KMS-11 (cell line): ENCODE results near the gene FABP6.
"Not testable (repeated sequence)": the region's sequence is repeated elsewhere in the genome, so short reads cannot be mapped to it uniquely, and the experiment has no call there.

Source experiments
- H2AFZ ChIP-seq: fragments of 200-600 bp; sonication (generic); 2 replicates; pipeline ENCODE4 v1.6.1; 2016; ENCODE audit warnings: antibody characterized with exemption, mixed run types, low read depth
- H3K27ac ChIP-seq: fragments of 200-600 bp; sonication (generic); 2 replicates; pipeline ENCODE4 v1.6.1; 2016; ENCODE audit warnings: mild to moderate bottlenecking, mixed run types
- H3K27me3 ChIP-seq: fragments of 200-600 bp; sonication (generic); 2 replicates; pipeline ENCODE4 v1.6.1; 2017; ENCODE audit warnings: mild to moderate bottlenecking, low read depth, mixed run types, moderate library complexity; ENCODE audit not compliant: insufficient read depth
- H3K36me3 ChIP-seq: fragments of 200-600 bp; sonication (generic); 2 replicates; pipeline ENCODE4 v1.6.1; 2017; ENCODE audit warnings: mild to moderate bottlenecking, mixed run types; ENCODE audit not compliant: insufficient read depth
- H3K4me1 ChIP-seq: fragments of 200-600 bp; sonication (generic); 2 replicates; pipeline ENCODE4 v1.6.1; 2016; ENCODE audit warnings: mild to moderate bottlenecking, low read depth, mixed run types; ENCODE audit not compliant: poor library complexity, severe bottlenecking
- H3K4me2 ChIP-seq: fragments of 200-600 bp; sonication (generic); 2 replicates; pipeline ENCODE4 v1.7.0; 2016; ENCODE audit warnings: mild to moderate bottlenecking, mixed run types
- H3K4me3 ChIP-seq: fragments of 200-600 bp; sonication (generic); IDR thresholded peaks from 2 replicates; pipeline ENCODE4 v1.6.1; 2017; ENCODE audit warnings: low read depth, low read length, mixed read lengths; ENCODE audit not compliant: insufficient read depth
- H3K79me2 ChIP-seq: fragments of 200-600 bp; sonication (generic); 2 replicates; pipeline ENCODE4 v1.6.1; 2016; ENCODE audit warnings: low read depth, mixed run types; ENCODE audit not compliant: insufficient read depth
- H3K9ac ChIP-seq: fragments of 200-600 bp; sonication (generic); 2 replicates; pipeline ENCODE4 v1.6.1; 2016; ENCODE audit warnings: mild to moderate bottlenecking, mixed run types
- H4K20me1 ChIP-seq: fragments of 200-600 bp; sonication (generic); 2 replicates; pipeline ENCODE4 v1.6.1; 2016; ENCODE audit warnings: mild to moderate bottlenecking, mixed run types; ENCODE audit not compliant: insufficient read depth
- TF ChIP-seq, protein P1 (sequence below): fragments of 200-600 bp; sonication (generic); conservative IDR thresholded peaks from 2 replicates; pipeline ENCODE4 v1.6.1; 2017; ENCODE audit warnings: low read depth, mild to moderate bottlenecking, antibody characterized with exemption, low read length, moderate library complexity, mixed read lengths

The FABP6 gene

DNA sequence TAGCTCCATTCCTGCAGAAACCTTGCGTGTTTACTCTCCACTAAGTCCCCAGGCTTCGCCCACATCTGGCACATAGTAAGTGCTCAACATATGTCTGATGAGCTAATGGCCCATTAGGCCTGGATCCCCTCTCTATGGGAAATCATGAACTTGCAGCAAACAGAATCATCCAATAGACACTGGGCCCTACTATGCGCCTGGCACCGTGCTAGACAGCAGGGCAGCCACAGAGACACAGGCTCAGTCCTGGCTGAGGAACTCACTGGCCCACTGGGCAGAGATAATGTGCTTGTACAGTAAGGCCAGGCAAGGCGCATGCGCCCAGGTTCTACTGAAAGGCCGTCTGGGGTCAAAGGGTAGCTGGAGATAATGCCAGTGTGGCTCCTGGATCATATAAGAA lies 36.9 kb upstream of the FABP6 start:
- H4K20me1 ChIP-seq, result no peaks in the 10 kb centered on the region
- no peak overlapping the region for H3K4me2 ChIP-seq
- H3K4me1 ChIP-seq, result no peaks in the 10 kb centered on the region
- TF ChIP-seq, protein P1, sequence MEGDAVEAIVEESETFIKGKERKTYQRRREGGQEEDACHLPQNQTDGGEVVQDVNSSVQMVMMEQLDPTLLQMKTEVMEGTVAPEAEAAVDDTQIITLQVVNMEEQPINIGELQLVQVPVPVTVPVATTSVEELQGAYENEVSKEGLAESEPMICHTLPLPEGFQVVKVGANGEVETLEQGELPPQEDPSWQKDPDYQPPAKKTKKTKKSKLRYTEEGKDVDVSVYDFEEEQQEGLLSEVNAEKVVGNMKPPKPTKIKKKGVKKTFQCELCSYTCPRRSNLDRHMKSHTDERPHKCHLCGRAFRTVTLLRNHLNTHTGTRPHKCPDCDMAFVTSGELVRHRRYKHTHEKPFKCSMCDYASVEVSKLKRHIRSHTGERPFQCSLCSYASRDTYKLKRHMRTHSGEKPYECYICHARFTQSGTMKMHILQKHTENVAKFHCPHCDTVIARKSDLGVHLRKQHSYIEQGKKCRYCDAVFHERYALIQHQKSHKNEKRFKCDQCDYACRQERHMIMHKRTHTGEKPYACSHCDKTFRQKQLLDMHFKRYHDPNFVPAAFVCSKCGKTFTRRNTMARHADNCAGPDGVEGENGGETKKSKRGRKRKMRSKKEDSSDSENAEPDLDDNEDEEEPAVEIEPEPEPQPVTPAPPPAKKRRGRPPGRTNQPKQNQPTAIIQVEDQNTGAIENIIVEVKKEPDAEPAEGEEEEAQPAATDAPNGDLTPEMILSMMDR, result no peak
- no peak overlapping the region for H2AFZ ChIP-seq
- H3K4me3 ChIP-seq, result no peak overlapping the region
- H3K36me3 ChIP-seq, result no peaks in the 10 kb centered on the region
- H3K27me3 ChIP-seq, result no peaks in the 10 kb centered on the region
- no peak overlapping the region for H3K27ac ChIP-seq
- H3K9ac ChIP-seq, result no peak overlapping the region
- no peaks in the 10 kb centered on the region for H3K79me2 ChIP-seq

GRCh38 chr5:160193076-160193475 lies 36.2 kb upstream of the FABP6 start:
- not testable (repeated sequence) for H3K9ac ChIP-seq, H3K4me2 ChIP-seq, H3K4me3 ChIP-seq, H2AFZ ChIP-seq, H3K27me3 ChIP-seq, H3K79me2 ChIP-seq, H3K27ac ChIP-seq, H3K4me1 ChIP-seq, H4K20me1 ChIP-seq, H3K36me3 ChIP-seq

GRCh38 chr5:160193790-160194189 lies 35.5 kb upstream of the FABP6 start:
- not testable (repeated sequence) for H3K79me2 ChIP-seq, H4K20me1 ChIP-seq, H3K4me1 ChIP-seq, H3K9ac ChIP-seq, H3K4me3 ChIP-seq, H3K27me3 ChIP-seq, H3K4me2 ChIP-seq, H3K36me3 ChIP-seq, H2AFZ ChIP-seq, H3K27ac ChIP-seq

- Histone ChIP-seq H3K9ac (no peak overlapping the region), H2AFZ (no peak overlapping the region), H3K4me2 (no peak overlapping the region), H3K79me2 (no peaks in the 10 kb centered on the region), H4K20me1 (no peaks in the 10 kb centered on the region), H3K4me3 (no peak overlapping the region), H3K27me3 (no peaks in the 10 kb centered on the region), H3K27ac (no peak overlapping the region), H3K4me1 (peaks cover 3% of the 10 kb centered on the region), H3K36me3 (no peaks in the 10 kb centered on the region)
- TF ChIP-seq, protein P1, result no peak
Measured at GRCh38 chr5:160197341-160198144, 31.8 kb upstream of the FABP6 start.

DNA sequence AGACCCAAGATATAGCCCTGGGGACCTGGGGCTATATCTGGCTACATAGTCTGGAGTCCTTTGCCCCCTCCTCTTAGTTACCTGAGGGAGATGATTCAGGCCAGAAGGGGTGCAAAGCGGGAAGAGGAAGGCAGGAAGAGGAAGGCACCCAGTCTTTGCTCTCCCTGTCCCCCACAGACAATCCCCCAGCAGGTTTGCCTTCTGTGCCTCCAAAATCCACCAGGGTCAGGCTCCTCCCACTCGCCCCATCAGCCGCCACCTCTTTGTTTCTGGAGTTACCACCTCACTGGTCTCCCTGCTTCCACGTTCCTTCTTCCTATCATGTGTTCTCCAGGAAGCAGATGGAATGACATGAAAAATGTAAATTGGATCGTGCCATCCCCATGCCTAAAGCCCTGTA lies 31.2 kb upstream of the FABP6 start:
- no peaks in the 10 kb centered on the region for H3K27me3 ChIP-seq
- peaks cover 3% of the 10 kb centered on the region for H3K4me1 ChIP-seq
- H3K4me3 ChIP-seq, result no peak overlapping the region
- no peaks in the 10 kb centered on the region for H3K79me2 ChIP-seq
- TF ChIP-seq, protein P1, result no peak
- no peak overlapping the region for H3K9ac ChIP-seq
- H3K27ac ChIP-seq, result no peak overlapping the region
- no peaks in the 10 kb centered on the region for H3K36me3 ChIP-seq
- H4K20me1 ChIP-seq, result no peaks in the 10 kb centered on the region
- no peak overlapping the region for H2AFZ ChIP-seq
- no peak overlapping the region for H3K4me2 ChIP-seq
